HEK293 (cell line): ENCODE measurements around the gene LRRC8C.

ENCODE experiments used
- KLF17 ChIP-seq: fragments of 450-650 bp; formaldehyde crosslinking; IDR thresholded peaks from 2 replicates; pipeline ENCODE4 v1.5.1; 2016; ENCODE audit warnings: missing biosample characterization, missing genetic modification characterization
- ZBTB26 ChIP-seq: fragments of 450-650 bp; formaldehyde crosslinking; optimal IDR thresholded peaks from 2 replicates; pipeline ENCODE3; 2016; ENCODE audit warnings: missing biosample characterization, mild to moderate bottlenecking, missing genetic modification characterization

GRCh38 chr1:89737985-89738510 is 105.1 kb downstream of the LRRC8C start:
- TF ChIP-seq ZBTB26 (tag by site-specific recombination): no peak
- no peak for TF ChIP-seq KLF17 (tag by site-specific recombination)
